Ureter (tissue), 1 donor: ENCODE measurements around the gene ARHGEF11. TPM values are rescaled to one million over a fixed set of nuclear protein-coding genes. Genes with fewer than 3 reads are reported as not detected.
"Not testable (repeated sequence)": the region's sequence is repeated elsewhere in the genome, so short reads cannot be mapped to it uniquely, and the experiment has no call there.

Source experiments
- DNase-seq: peaks from one replicate; pipeline ENCODE4 v3.0.0-alpha.2; 2020; ENCODE audit warnings: low spot score
- total RNA-seq: library from RNA; stranded (reverse); gene quantifications from one replicate; pipeline ENCODE4 v1.2.4, GENCODE V29; 2023
- donor health status: DM: yes; HTN: yes; CAD: no.

ARHGEF11 gene
- total RNA-seq, 1 donor from 2014 or later, result 47.4 TPM

DNA sequence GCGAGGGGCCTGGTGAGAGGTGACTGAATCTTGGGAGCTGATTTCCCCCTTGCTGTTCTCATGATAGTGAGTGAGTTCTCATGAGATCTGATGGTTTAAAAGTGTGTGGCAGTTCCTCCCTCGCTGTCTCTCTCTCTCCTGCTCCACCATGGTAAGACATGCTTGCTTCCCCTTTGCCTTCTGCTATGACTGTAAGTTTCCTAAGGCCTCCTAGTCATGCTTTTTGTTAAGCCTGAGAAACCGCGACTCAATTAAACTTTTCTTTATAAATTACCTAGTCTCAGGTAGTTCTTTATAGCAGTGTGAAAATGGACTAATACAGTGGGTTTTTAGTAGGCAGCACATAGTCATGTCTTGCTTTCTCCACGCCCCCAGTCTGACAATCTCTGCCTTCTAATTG, 10.2 kb upstream of the ARHGEF11 start:
- DNase-seq, result not testable (repeated sequence)

DNA sequence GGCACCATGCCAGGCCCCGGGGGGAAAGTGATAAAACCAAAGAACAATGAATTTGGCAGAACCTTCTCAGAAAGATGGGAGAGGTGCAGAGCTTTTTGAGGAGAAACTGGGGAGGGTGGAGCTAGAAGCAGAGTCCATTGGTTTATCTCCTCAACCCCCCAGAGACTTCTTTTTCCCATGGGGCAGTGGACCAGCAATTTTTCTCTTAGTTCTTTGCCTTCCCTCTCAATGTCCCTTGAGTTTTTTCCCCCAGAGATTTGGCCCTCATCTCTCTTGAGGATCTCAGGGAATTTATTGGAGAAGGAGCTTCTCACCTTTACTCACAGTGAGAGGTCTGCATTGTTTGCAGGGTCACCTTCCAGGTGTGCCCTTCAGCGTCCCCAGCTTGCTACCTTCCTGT, 5.3 kb upstream of the ARHGEF11 start:
- DNase-seq, result no peak

DNA sequence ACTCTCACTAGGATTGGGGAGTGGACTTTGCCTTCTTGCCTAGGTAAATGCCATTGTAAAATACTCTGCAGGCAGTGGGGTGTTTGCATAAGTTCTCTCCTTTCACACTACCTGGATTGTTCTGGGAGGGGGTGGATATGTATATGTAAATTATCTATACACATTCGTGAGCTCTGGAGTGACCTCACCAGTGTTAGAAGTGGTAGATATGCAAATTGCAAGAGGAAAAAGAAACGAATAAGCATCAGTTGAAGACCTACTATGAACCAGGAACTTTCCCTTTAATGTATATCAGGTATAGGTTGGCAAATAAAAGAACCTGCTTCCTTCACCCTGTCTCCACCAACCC, 1.5 kb upstream of the ARHGEF11 start:
- DNase-seq, result no peak

DNA sequence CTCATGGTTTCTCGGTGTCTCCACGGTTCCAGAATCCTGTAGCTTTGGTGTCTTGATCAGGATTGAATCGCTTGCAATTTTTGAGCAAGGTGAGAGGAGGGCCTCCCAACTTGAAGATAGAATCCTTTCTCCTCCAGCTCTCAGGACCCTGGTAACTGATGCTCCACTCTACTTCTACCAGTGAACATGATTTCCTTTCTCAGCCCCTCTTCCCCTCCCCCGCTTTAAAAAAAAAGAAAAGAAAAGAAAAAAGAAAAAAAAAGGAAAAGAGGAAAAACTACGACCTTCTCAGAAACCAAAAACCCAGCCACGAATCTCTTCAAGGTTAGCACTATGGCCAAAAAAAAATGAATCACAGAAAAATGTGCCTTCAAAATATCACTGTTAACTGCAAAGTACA, 1.2 kb downstream of the ARHGEF11 start:
- DNase-seq, result no peak

DNA sequence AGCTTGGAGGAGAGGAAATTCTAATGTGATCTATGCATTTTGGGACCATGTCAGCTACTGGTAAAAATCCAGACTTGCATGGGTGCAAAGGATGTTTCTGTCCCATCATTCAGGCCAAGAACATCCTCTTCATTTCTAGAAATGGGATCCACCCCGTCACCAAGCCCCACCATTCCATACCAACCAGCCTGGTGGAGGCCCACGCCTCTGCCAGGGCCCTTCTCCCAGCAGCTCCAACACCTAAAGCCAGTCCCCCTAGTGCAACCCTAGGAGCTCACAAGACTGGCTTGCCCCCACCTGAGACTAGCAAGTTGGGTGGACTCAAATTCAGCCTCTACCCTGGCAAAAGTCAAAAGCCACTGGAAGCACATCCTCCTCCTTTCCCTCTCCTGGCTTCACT, 1.9 kb downstream of the ARHGEF11 start:
- no peak for DNase-seq

DNA sequence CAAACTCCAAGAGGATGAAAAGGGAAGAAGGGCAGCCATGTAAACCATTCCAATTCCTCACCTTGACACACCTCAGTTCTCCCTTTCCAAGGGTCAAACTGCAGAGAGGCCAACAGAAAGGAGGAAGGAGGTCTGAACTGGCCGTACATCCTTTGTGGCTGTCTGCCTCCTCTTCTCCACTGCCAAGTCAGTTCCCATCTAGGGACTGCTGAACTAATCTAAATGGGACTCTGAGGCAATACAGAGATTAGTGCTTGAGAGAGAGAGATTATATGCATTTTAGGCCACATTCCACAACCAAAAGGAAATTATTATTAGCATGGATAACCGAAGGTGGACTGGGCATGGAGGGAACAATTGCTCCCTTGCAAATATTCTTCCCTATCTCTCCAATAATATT, 2.7 kb downstream of the ARHGEF11 start:
- no peak for DNase-seq

DNA sequence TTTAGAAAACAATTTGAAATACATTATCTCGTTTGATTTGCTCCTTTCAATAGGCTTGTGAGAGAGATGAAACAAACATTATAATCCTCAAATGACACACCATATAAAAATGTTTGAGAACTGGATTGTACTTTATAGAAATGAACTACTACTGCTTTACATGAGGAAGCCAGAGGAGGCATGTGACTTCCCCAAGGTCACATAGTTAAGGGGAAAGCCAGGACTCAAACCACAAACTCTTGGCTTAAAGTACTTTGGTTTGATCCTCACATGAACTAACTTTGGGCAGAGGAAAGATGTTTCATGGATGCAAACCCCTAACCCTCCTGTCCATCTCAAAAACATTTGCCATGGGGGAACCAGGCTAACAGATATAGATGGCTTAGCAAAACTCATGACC, 4.7 kb downstream of the ARHGEF11 start:
- DNase-seq, result no peak

DNA sequence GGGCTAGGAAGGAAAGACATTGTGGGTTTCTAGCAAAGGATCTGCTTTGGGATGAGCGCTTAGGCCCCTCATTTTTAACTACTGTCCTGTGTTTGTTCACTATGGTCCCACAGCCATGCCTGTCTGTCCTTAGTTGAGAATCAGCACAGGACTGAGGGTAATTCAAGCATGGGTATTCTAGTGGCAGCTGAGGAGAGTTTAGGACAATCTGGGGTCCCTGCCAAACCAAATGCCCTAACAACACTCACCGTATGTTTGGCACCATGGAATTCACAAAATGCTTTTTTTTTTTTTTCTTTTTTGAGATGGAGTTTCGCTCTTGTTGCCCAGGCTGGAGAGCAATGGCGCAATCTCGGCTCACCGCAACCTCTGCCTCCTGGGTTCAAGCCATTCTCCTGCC, 10.4 kb downstream of the ARHGEF11 start:
- no peak for DNase-seq

DNA sequence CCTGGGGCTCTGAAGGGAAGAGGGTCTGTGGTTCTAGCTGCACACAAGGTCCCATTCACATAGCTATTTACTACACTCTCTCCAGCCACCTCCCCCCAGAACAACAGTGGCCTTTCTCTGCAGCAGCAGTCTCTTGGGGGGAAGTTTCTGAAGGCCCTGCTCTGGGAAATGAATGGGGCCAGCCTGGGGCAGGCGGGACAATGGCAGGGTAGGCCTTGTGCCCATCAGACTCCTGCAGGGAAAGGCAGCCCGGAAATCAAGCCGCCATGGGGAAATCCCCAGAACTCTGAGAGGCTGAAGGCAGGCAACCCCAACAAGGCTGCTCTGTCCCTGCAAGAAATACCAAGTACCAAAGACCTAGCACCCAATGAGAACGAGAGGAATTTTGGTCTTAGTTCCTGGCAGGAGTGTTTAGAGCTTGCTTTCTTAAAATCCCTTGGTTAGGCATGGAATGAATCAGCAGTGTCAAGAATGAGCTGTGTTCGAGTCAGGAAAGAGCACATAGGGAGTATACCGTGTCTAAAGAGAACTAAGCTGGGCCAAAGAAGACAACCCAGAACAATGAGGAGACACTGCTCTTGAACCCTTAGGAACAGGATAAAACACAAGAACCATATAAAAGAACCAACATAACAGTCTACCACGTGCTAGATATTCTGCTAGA, 11.3 kb downstream of the ARHGEF11 start:
- no peak for DNase-seq

DNA sequence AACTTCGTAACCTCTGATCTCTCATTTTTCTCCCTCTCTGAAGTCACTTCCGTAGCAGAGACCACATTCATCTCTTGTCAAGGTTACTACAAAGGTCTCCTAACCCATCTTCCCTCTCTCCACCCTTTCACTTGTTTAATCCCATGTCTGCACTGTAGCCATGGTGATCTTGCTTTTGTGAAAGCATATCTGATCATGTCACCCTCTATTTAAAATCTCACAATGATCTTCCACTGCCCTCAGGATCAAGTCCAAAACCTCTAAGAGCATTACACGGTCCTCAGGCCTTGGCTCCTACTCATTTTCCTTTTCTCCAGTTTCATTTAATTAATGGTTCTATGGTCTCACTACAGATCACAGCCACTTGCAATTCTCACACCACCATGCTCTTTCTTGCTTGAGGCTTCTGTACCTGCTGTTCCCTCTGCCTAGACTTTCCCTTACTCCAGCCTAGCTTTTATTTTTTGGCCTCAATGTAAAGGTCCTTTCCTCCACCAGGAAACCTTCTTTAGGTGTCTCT, 12.1 kb downstream of the ARHGEF11 start:
- DNase-seq, result no peak

DNA sequence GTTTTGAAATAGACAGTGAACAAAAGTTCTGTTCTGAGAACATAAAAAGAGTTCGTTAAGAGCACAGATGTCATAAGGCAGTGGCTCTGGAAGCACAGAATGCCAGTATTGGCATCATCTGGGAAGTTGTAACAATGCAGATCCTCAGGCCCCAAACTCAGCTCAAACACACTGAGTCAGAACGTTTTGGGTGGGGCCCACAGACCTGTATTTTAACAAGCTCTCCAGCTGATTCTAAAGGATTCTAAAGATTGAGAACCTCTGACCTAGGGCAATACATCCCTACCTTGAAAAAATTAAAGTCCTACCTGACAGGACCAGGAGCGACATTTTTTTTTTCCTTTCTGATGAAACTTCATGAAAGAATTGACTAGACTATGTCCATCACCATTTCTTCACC, 13.2 kb downstream of the ARHGEF11 start:
- DNase-seq, result no peak

DNA sequence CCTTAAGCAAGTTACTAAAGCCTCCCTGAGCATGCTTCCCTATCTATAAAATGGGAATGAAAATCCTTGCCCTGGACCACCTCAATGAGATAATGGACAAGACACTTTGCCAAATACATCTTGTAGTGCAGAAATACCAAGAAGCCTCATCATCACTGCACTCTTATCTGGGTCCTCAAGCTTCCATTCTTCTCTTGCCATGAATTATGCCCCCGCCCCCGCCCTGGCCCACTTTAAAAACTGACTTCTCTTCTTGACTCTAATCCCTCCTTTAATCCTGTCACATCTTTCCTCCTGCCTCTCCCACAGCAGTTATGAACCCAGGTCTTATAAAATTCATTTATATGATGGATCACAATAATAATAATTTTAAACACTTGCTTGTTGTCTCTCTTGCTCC, 14.8 kb downstream of the ARHGEF11 start:
- DNase-seq, result no peak

DNA sequence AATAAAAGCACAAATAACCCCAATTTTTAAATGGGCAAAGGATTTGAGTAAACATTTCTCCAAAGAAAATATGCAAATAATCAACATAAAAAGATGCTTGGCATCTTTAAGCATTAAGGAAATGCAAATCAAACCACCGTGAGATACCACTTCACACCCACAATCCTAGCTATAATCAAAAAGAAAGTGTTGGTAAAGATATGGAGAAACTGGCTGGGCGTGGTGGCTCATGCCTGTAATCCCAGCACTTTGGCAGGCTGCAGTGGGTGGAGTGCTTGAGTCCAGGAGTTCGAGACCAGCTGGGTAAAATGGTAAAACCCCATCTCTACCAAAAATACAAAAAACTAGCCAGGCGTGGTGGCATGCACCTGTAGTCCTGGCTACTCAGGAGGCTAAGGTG, 16.9 kb downstream of the ARHGEF11 start:
- DNase-seq, result no peak

DNA sequence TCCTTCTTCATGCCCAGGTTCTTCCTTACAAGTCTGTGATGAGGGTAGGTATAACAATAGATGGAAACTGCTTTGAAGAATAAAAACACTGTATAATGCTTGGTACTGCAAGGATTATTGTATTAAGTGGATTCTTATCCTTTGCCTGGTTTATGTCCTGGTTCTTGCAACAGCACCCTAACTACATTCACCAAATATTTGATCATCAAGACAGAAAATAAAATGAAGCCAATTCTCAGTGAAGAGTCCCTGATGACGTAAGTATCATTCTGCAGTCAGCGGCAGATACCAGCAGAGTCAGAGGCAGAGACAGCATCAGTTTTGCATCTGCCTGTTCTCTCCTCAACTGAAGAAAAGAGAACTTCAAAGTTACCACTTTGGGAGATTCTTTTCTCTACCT, 19.7 kb downstream of the ARHGEF11 start:
- DNase-seq, result no peak

DNA sequence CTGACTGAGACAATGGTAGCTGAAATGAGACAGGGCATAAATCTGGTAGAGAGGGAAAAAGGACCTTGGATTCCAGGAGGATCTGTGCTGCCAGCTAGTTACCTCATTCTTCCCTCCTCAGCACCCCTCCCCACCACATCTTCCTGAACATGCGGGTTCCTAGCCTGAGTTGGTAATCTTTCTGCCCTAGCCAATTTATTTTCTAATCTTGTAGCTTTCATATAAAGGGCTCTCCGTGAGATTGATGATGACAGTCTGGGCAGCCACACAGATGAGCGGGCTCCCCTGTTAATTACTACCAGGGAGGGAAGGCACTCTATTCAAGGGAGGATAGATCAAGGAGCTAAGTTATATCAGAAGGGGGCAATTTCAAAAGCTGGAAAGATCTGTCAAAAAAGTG, 20.2 kb downstream of the ARHGEF11 start:
- no peak for DNase-seq

DNA sequence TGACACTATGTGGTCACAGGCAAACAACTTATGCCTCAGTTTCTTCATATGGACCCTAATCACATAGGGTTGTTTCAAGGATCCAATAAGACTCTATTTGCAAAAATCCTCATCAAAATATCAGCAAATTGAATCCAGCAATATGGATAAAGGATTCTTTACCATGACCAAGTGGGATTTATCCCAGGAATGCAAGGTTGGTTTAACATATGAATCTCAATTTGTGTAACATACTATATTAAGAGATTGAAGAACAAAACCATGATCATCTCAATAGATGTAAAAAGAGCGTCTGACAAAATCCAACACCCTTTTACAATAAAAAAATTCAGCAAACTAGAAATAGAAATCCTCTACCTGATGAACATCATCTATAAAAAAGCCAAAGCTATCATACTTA, 23.9 kb downstream of the ARHGEF11 start:
- DNase-seq, result no peak

DNA sequence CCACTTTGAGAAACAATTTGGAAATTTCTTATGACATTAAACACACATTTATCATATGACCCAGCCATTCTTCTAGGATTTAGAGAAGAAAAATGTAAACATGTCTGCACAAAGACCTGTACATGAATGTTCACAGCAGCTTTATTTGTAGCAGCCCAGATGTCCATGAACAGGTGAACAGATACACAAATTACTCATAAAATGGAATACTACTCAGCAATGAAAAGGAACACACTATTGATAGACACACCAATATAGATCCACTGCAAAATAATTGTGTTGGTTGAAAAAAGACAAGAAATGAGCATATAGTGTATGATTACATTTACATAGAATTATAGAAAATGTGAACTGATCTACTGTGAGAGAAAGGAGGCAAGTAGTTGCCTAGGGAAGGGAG, 26.1 kb downstream of the ARHGEF11 start:
- no peak for DNase-seq

DNA sequence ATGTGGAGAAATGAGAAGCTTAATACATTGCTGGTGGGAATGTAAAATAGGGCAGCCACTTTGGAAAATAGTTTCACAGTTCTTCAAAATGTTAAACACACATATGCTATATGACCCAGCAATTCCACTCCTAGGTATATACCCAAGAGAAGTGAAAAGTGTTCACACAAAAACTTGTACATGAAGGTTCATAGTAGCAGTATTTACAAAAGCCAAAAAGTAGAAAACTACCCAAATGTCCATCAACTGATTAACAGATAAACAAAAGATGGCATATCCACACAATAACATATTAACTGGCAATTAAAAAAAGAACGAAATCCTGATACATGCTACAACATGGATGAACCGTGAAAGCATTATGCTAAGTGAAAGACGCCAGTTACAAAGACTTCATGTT, 33.7 kb downstream of the ARHGEF11 start:
- DNase-seq, result no peak

DNA sequence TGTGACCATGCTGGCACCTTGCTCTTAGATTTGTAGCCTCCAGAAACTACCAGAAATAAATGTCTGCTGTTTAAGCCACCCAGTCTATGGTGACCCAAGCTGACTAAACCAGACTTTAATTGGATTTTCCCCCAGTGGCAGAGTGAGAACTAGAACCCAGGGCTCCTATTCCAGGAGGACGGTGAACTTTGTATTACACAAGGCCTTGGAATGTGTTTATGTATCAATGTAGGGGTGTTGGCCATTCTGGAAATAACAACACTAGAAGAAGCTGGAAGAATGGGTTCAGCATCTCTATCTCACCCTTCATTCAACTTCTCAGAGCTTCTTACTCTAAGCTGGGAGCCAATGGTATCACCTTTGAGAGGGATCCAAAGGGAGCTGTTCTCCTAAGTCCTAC, 37.0 kb downstream of the ARHGEF11 start:
- no peak for DNase-seq

DNA sequence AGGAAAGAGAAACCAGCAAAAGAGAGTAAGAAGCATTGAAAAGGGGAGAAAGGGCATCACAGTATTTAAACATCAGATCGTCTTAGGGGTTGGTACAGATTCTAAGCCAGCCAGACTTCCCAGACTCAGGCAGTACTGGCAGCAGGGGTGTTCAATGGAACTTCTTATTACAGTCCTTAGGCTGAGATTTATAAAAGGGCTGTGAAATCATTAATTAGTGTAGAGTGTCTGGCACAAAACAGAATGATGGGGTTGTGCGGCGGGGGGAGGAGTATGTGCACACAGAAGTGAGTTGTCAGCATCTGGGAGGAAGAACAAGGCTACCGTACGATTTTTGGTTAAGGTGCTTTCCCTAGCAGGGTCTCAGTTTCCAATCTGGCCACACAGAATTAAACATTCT, 38.2 kb downstream of the ARHGEF11 start:
- DNase-seq, result no peak

DNA sequence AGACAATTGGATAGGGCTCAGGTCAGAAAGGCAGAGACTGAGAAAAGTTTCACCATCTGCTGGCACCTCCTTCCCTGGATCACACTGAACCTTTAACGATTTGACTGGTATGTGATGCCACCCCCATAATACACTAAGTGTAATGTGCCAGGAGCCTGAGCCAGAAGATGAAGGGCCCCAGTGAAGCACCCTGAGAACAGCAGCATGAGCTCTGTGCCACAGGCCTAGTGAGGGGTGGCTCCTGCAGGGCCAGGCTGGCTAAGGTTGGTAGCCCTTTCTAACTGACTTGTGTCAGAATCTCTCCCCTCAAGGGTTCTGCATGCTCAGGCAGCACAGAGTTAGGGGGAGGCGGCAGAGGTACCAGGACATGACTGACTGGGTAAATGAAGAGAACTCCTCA, 38.9 kb downstream of the ARHGEF11 start:
- DNase-seq, result no peak

DNA sequence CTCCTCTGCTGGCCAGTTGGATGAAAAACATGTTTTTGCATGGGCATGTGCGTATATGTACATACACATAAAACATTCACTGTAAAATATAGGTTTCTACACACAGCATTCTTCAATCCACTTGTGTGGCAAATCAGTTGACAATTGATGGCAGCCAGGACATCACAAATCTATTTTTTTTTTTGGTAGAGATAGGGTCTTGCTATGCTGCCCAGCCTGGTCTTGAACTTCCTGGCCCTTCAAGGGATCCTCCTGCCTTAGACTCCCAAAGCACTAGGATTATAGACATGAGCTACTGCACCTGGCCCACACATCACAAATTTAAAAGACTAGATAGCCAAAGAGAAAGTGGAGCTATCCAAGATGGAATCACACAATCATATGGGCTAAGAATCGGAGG, 39.6 kb downstream of the ARHGEF11 start:
- DNase-seq, result no peak

DNA sequence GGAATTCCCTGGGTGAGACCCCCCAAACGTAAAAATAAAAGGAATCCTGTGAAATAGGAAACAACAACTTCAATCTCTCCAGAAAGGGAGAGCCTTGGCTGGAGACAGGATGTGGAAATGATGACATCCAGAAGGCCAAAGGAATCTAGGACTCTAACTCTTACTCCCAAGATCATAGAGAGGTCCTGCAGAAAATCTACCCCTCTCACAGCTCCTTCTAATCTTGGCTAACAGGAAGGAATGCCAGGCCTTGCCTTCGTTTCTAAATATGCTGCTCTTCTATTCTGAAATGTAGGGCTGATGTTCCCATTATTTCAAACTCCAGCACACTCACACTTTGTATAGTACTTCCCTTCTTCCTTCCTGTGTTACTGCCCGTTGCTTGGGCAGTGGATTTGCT, 40.7 kb downstream of the ARHGEF11 start:
- no peak for DNase-seq

DNA sequence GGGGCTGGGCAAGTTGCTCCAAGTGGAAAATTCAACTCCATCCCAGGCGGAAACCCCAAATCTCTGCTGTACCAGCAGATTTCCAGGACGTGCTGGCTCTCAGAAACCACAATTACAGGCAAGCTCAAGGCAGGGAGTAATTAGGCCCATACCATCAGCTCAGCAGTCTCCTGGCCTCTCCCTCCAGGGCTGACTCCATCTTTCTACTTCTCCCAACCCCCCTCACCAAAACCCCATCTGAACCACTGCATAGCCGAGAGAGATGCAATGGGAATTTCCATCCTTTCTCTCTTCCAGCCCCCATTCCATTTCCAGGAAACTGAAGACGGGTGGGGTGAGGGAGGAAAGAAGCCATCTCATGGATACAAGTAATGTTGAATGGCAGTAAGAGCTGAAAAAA, 41.2 kb downstream of the ARHGEF11 start:
- DNase-seq, result no peak
